NCI-H1092 treated with DMSO at 0.1 percent for 48 hours (cell line): ENCODE data around the gene ARF3.

Experiments used
- DNase-seq: peaks from one replicate; lab custom pipeline; 2025; lab: John Stamatoyannopoulos, UW

The ARF3 gene

DNA sequence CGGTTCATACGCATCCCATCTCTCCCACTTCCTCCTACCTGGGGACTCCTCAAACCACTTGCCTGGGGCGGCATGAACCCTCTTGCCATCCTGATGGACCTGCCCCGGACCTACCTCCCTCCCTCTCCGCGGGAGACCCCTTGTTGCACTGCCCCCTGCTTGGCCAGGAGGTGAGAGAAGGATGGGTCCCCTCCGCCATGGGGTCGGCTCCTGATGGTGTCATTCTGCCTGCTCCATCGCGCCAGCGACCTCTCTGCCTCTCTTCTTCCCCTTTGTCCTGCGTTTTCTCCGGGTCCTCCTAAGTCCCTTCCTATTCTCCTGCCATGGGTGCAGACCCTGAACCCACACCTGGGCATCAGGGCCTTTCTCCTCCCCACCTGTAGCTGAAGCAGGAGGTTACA, 24.5 kb upstream of the ARF3 start:
- no peak for DNase-seq

DNA sequence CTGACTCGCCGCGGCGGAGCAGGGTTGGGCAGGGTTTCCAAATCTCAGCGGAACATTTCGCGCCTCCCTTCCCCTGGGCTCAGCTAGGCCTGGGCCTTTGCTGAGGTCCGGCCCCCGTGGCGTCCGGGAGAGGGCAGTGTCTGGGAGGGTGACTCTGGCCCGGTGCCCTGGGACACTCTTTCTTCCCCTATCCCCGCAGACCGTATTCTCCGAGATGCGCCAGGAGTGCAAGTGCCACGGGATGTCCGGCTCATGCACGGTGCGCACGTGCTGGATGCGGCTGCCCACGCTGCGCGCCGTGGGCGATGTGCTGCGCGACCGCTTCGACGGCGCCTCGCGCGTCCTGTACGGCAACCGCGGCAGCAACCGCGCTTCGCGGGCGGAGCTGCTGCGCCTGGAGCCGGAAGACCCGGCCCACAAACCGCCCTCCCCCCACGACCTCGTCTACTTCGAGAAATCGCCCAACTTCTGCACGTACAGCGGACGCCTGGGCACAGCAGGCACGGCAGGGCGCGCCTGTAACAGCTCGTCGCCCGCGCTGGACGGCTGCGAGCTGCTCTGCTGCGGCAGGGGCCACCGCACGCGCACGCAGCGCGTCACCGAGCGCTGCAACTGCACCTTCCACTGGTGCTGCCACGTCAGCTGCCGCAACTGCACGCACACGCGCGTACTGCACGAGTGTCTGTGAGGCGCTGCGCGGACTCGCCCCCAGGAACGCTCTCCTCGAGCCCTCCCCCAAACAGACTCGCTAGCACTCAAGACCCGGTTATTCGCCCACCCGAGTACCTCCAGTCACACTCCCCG, 23.9 kb upstream of the ARF3 start:
- DNase-seq, result no peak

DNA sequence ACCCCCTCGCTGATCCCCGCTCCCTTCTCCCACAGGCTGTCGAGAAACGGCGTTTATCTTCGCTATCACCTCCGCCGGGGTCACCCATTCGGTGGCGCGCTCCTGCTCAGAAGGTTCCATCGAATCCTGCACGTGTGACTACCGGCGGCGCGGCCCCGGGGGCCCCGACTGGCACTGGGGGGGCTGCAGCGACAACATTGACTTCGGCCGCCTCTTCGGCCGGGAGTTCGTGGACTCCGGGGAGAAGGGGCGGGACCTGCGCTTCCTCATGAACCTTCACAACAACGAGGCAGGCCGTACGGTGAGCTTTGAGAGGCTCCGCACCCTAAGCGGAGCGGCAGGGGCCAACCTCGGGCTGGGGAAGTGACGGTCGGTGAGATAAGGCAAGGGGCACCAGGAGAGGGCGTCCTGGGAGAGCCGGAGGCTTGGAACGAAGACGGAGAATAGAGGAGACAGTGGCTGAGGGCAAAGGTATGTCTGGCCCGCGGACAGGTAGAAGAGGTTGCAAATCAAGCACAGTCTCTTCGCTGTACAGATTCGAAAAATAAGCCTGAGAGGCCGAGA, 23.2 kb upstream of the ARF3 start:
- DNase-seq, result no peak

DNA sequence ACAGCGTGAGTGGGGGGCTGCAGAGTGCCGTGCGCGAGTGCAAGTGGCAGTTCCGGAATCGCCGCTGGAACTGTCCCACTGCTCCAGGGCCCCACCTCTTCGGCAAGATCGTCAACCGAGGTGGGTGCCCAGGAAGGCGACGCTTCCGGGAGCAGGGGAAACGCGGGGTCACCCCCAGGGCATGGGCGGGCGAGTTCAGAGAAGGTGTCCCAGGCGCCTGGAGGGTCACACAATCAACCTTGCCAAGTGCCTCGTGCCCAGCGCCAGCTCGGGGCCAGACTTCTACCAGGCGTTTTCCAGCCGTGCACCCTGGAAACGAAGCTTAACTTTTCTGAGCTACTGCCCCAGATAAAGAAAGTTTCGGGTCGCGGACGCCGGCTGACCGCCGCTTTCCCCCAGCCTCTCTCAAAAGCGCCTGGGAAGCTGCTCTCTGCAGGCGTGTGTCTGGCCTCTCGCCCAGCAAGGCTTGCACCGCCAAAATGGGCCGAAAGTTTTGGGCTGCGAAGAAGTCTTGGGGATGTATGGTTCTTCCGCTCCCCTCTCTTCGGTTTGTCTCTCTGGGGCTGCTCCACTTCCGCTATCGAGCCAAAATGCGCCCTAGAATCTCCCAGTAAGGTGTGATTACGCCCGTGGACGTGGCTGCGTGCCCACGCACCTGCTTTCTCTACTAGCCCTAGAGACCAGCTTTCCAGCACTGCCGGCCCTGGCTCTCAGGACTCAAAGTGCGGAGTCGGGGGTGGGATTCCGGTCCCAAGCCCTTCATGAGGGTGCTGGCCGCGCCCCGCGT, 22.5 kb upstream of the ARF3 start:
- no peak for DNase-seq

DNA sequence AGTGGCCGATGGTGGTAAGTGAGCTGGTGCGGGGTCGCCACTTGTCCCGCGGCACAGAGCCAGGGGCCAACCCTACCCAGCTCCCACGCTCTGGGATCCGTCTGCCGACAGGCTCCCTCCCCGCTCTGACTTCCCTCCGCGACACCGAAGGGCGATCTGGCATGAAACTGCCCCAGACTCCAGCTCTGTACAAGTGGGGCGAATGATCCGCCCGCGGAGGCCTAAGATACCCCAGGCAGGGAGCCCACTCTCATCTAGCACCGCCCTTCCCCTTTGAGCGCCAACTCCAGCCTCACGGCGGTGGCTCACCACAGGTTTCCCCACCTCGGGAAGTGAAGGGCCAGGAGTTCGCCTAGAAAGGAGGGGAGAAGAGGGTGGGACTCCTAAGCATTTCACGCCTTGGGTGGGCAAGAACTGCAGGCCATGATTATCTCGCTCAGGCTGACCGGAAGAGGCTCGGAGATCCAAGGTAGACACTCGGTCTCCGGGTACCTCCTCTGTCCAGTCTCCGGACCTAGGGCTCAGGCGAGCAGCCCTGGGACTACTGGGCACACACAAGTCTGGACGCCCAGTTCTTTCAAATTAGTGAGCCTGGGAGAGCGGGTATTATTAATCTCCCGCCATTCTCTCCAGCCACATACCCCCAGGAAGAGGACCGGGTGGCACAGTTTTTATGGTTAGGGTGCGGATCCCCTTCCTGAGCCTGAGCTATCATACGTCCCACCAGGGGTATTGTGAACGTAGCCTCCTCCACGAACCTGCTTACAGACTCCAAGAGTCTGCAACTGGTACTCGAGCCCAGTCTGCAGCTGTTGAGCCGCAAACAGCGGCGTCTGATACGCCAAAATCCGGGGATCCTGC, 21.7 kb upstream of the ARF3 start:
- DNase-seq, result no peak

DNA sequence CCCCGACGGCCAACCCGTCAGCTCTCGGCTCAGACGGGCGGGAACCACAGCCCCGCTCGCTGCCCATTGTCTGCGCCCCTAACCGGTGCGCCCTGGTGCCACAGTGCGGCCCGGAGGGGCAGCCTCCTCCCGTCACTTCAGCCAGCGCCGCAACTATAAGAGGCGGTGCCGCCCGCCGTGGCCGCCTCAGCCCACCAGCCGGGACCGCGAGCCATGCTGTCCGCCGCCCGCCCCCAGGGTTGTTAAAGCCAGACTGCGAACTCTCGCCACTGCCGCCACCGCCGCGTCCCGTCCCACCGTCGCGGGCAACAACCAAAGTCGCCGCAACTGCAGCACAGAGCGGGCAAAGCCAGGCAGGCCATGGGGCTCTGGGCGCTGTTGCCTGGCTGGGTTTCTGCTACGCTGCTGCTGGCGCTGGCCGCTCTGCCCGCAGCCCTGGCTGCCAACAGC, 21.0 kb upstream of the ARF3 start, which contains the start of gene WNT1:
WNT1 (plus strand) TSS at position 32 of the 450 bp plus-strand sequence; CDS start at position 361, 329 bp downstream.
- DNase-seq, result no peak

DNA sequence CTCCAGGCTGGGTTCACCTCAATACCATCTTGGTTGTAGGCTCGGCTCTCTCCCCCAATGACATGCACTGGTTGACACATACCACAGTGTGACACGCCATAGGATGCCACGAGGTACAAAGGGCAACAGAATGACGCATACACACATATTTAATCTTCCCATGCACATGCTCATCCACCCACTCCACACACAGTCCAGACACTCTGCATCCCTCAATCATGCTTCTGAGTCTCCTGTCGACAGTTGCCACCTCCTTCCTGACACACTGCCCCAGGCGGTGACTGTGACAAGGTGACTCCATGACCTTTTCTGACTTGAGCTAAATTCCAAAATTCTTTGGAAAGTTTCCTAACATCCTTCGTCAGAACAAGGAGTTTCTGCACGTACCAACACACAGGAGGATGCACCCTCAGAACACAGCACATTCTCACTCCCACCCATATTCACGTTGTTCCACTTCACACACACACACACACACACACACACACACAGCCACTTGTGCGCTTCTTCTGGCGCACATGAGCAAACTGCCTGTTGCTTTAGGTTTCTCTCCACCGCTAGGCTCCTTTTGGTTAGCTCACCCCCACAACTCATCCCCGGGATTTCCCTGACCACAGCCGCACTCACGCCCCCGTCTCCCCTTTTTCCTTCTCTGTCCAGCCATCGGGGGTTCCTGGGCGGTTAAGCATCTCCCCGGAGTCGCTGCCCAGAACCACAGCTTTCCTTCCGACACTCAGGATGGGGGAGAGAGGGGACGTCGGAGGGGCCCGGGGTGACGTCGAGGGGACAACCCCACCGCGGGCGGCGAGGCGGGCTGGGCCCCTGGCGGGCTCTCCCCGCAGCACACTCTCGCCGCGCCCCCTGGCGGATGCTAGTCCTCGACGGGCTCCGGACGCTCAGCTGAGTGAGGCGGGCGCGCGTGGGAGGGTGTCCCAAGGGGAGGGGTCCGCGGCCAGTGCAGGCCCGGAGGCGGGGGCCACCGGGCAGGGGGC, 20.3 kb upstream of the ARF3 start:
- DNase-seq, result no peak

DNA sequence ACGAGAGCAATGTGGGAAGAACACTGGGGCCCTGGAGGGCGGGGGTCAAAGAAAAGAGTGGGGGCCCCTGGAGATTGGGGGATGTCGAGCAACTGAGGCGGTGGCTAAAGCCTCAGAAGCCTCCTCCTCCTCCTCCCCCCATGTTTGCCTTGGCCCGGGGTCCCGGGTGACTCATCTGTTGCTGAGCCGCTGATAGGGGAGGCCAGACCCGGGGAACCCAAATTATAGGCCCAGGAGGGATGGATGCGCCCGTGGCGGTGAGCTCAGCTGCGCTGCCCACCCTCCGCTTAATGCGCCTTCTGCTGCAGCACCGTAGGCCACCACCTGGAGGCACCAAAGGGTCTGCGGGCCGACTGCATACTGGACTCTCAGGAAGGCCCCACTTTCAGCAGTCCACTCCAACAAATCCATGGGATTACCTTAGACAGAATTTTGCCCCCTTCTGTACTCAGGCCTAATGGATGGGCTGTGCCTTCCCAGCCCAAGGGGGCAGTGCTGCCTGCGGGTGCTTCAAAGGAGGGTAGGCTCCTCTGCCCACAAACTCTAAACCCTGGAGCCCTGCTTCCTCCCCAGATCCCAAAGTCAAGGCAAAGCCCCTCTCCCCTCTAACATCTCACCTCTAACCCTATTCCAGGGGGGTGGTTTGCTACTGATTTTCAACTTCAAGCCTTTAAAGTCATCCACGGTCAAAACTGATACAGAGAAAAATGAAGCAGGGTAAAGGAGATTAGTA, 16.8 kb upstream of the ARF3 start:
- DNase-seq, result no peak

DNA sequence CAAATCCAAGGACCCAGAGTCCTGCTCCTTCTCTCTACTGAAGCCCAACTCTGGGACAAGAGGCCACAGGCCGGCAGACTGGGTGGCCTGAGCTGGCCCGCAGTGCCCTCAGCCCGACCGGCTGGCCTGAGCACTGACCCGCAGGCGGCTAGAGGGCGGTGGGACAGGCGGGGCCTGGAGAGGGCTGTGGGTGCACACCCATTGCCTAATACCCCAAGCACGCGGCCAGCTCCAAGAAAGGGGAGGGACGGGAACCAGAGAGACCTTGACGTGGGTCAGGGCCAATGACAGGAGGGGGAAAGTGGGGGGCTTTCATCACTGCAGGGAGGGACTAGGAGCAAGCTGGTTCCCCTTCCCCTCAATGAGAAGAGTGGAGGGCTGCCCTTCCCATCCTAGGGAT, 16.2 kb upstream of the ARF3 start:
- no peak for DNase-seq

DNA sequence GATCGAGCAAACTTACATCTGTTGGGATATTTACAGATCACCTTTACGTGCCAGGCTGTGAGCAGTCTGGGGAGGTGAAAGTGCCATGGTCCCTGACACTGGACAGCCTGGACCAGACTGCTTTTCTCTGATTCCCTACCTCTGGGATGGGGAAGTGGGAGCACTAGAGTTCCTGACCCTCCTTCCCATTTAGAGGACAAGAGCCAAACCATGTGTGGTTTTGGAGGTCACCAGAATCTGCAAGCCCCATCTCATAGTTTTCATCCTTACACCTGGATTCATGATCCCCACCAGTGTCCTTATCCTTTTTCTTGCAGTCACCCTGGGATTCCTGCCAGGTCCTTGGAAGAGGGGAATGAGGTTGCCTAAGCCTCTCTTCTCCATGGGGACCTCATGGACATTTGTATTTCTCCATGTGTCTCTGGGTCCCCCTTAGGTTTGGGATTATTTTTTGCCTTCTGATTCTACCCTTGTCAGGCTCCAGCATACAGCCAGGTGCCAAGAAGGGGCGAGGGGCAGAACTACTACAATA, 15.7 kb upstream of the ARF3 start:
- DNase-seq, result no peak

DNA sequence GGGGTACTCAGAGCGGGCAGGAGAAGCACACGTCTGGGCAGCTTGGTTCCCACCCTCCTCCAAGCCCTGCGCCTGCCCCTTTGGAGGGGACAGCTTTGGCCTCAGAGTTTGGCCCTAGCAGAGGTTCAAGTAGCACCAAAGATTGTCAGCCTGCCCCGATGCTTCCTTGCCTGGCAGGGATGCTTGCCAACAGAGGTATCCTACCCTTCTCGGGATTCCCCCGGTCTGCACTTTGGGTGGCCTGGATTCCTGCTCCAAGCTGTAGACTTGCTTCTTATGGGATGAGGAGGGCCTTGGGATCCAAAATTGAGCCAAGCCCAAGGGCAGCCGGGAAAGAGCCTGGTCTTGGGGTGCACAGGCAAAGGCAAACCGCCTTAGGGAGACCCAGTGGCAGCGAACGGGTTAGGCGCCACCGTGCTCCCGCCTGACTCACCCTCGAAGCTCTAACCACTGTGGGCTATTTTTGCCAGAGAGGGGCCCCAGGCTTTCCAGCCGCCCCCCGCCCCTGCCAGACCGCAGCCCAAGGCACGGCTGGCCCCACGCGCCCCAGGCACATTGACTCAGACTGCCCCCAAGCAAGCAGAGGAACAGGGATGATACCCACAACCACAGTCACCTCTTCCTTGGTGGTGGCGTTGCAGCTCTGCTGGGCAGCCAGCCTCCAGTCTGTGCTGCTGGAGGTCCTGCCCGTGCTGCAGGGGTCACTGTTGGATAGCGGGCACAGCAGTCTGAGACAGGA, 15.1 kb upstream of the ARF3 start:
- DNase-seq, result no peak

DNA sequence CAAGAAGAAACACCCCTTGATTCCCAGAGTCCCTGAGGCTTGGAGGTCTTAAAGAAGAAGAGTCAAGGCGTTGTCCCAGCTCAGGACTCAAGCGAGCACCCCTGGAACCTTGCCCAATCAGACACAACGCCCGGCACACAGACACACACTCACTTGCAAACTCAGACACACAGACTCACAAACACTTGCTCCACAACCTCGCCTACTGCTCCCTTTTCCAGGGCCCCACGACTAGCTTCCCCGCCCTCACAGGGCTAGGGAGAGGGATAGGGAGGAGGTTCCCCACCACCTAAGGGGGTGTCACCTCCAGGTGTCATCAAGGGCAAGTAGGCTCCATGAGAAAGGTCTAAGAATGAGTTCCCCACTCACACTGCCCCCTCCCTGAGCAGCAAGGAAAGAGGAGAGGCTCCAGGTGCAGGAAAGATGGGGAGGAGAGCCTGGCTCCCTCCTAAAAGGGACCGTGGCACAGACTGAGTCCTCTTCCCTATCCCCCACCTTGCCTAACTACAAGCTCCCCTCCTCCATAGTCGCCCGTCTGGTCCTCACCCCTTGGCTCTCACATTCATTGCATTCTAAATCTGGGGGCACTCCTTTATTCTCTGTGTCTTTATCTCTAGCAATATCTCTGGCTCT, 13.5 kb upstream of the ARF3 start:
- DNase-seq, result no peak

DNA sequence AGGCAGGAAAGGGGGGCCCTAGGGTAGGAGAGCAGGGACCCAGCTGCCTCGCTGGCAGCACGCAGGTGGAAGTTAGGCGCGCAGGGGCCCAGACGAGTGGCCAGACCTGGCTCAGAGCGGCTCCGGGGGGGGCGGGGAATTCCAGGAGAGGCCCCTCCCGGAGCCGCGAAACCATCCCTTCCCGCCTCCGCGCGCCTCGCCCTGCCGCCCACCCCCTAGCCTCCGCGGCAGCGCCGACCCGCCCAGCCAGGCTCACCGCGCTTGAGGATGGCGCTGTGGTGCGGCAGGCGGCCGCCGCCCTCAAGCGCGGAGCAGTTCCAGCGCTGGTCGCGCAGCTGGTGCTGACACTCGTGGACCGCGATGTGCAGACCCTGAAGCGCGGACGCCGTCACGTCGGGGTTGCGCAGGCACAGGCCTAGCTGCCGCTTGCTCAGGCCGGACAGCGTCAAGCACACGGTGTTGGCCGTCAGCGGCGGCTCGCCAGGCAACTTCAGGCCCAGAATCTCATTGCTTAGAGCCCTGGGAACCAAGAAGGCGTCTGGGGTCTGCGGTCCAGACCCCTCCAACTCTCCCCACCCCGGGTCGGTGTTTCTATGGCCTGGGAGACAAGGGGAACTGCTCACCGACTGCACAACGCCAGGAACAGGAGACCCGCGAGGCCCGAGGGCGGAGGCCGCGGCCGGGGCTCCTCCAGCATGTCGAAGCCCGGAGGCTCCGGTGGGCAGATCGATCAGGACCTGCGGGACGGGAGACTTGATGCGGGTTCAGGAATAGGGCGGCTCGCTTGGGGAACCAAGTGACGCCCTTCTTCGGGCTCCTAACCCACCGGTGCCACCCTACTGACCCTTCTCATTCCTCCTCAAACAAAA, 12.8 kb upstream of the ARF3 start:
- no peak for DNase-seq

DNA sequence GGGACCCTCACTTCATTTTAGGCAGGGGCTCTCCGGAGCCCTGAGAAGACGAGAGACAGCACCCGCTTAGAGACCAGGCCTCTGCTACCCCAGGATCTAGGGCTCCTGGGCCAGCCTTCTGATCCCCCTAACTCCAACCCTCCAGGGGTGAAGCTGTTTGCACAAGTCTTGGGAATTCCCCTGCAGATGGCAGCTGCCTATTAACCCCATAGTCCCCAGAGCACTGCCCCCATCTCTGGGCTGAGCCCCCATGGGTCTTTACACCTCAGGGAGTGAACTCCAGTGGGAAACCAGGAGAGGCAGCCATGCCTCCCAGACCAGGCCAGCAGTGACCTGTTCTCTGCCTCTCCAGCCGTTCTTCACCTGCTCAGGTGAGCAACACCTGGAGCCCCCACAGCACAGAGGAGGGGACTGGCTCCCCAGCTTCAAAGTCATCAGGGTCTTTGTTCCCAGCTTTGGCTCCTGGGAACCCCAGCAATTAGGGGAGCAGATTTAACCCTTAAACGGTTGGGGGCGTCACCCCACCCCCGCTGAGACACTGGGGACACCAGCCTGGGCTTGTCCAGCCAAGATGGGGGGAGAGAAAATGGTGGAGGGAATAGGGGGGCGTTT, 12.0 kb upstream of the ARF3 start:
- no peak for DNase-seq

DNA sequence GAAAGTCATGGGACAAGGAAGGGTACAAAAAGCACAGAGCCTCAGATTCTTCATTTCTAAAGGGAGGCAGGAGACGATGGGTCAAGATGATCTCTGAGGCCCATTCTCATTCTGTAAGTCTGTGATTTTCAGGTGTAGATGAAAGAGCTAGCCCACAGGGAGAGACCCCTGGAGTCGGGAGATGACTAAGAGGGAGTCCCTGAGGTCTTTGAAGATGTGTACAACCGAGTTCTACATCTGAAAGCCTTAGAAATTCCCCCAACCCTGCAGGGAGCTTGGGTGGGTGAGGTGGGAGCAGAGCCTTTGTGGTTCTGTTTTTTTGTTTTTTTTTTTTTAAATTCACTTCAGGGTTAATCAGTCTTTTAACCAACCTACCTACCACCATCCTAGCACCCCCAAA, 11.2 kb upstream of the ARF3 start:
- DNase-seq, result no peak

DNA sequence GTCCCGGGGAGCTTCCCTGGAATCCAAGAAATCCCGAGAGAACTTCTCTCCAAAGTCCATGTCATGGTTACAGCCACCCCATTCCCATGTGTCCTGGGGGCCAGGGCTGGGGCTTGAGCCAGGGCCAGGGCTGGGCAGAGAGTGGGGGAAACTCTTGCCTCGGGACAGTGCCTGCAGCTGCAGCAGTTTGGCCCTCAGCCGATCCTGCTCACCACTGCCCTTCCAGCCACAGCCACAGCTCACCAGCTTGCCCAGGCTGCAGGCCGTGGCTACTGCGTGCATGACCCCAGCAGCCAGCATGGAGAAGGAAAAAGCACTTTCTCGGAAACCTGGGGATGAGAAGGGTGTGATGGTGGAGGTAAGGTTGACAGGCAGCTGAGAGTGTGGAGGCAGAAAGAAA, 10.7 kb upstream of the ARF3 start:
- DNase-seq, result no peak
